OCI-LY3 (cell line): ENCODE measurements around the gene ERMN.
A peak's percentile ranks its signal among the peaks of the same experiment; 100 is the strongest.

Source experiments
- H2AFZ ChIP-seq: fragments of 200-600, 300-600 bp; shearing (Covaris generic); 2 replicates; pipeline ENCODE4 v1.6.0; 2014; ENCODE audit warnings: antibody characterized with exemption, low read depth, low read length
- H3K27ac ChIP-seq: fragments of 200-600, 300-600 bp; sonication (generic); 2 replicates; pipeline ENCODE4 v1.5.1; 2014; ENCODE audit warnings: mild to moderate bottlenecking, low read length, moderate library complexity, mixed read lengths
- H3K27me3 ChIP-seq: fragments of 200-600, 300-600 bp; sonication (generic); 2 replicates; pipeline ENCODE4 v1.6.1; 2014; ENCODE audit warnings: low read depth, low read length, mixed read lengths
- H3K36me3 ChIP-seq: fragments of 200-600, 300-600 bp; sonication (generic); replicated peaks from 2 replicates; pipeline ENCODE3; 2014; ENCODE audit warnings: low read depth, low read length, mixed read lengths
- H3K4me1 ChIP-seq: fragments of 300-600, 200-600 bp; sonication (generic); 2 replicates; pipeline ENCODE4 v1.6.1; 2014; ENCODE audit warnings: low read length, mixed read lengths
- H3K4me2 ChIP-seq: fragments of 200-600, 300-600 bp; sonication (generic); 2 replicates; pipeline ENCODE4 v1.6.1; 2014; ENCODE audit warnings: low read length, mixed read lengths
- H3K4me3 ChIP-seq: fragments of 300-600, 200-600 bp; sonication (generic); 2 replicates; pipeline ENCODE4 v1.5.1; 2014; ENCODE audit warnings: antibody characterized with exemption, mild to moderate bottlenecking, low read length, moderate library complexity
- H3K79me2 ChIP-seq: fragments of 300-600, 200-600 bp; shearing (Covaris generic); 2 replicates; pipeline ENCODE4 v1.6.1; 2014; ENCODE audit warnings: mild to moderate bottlenecking, low read length, mixed read lengths
- H3K9ac ChIP-seq: fragments of 300-600, 200-600 bp; shearing (Covaris generic); 2 replicates; pipeline ENCODE4 v1.6.0; 2014; ENCODE audit warnings: mild to moderate bottlenecking, low read length, moderate library complexity
- H3K9me3 ChIP-seq: fragments of 200-600, 300-600 bp; shearing (Covaris generic); 2 replicates; pipeline ENCODE4 v1.6.1; 2014; ENCODE audit warnings: low read length, mixed read lengths; ENCODE audit not compliant: insufficient read depth
- H4K20me1 ChIP-seq: fragments of 200-600, 300-600 bp; sonication (generic); 2 replicates; pipeline ENCODE4 v1.6.1; 2016; ENCODE audit warnings: low read length, mixed read lengths; ENCODE audit not compliant: insufficient read depth
- CTCF ChIP-seq: fragments of 200-600, 300-600 bp; sonication (generic); IDR thresholded peaks from 2 replicates; pipeline ENCODE4 v1.5.1; 2014; ENCODE audit warnings: antibody characterized with exemption, low read length, low read depth
- EZH2phosphoT487 ChIP-seq: fragments of 200-600 bp; shearing (Covaris generic); IDR thresholded peaks from 2 replicates; pipeline ENCODE4 v1.6.1; 2018; ENCODE audit warnings: antibody characterized with exemption, mixed run types, low read depth

The ERMN gene

GRCh38 chr2:157329524-157329923, 3.9 kb upstream of the ERMN start:
- Histone ChIP-seq H3K27ac (no peak overlapping the region), H3K9ac (no peak overlapping the region), H3K9me3 (no peaks in the 10 kb centered on the region), H3K36me3 (no peaks in the 10 kb centered on the region), H3K79me2 (no peaks in the 10 kb centered on the region), H2AFZ (no peak overlapping the region), H3K4me1 (peaks cover 8% of the 10 kb centered on the region), H3K4me2 (no peak overlapping the region), H3K27me3 (no peaks in the 10 kb centered on the region), H4K20me1 (no peaks in the 10 kb centered on the region), H3K4me3 (no peak overlapping the region)
- TF ChIP-seq EZH2phosphoT487, result no peak
- TF ChIP-seq CTCF, result no peak

GRCh38 chr2:157327621-157328500, 2.2 kb upstream of the ERMN start:
- Histone ChIP-seq H3K9me3 (no peaks in the 10 kb centered on the region), H3K4me2 (peak overlapping the region; percentile 29; the same call in 1 of the 2 replicates), H2AFZ (no peak overlapping the region)

GRCh38 chr2:157327200-157327599, 1.6 kb upstream of the ERMN start:
- H3K36me3 ChIP-seq, result no peaks in the 10 kb centered on the region
- H3K27me3 ChIP-seq, result no peaks in the 10 kb centered on the region
- H3K4me3 ChIP-seq, result no peak overlapping the region
- H2AFZ ChIP-seq, result no peak overlapping the region
- TF ChIP-seq EZH2phosphoT487 (no peak), CTCF (no peak)
- no peak overlapping the region for H3K27ac ChIP-seq
- no peaks in the 10 kb centered on the region for H3K79me2 ChIP-seq
- H3K9ac ChIP-seq, result no peak overlapping the region
- no peaks in the 10 kb centered on the region for H3K9me3 ChIP-seq
- H3K4me1 ChIP-seq, result peaks cover 8% of the 10 kb centered on the region
- H4K20me1 ChIP-seq, result no peaks in the 10 kb centered on the region
- no peak overlapping the region for H3K4me2 ChIP-seq

More at GRCh38 chr2:157327621-157328500, 2.2 kb upstream of the ERMN start:
- Histone ChIP-seq H4K20me1 (no peaks in the 10 kb centered on the region), H3K4me1 (peaks cover 8% of the 10 kb centered on the region), H3K79me2 (no peaks in the 10 kb centered on the region), H3K9ac (no peak overlapping the region), H3K27me3 (no peaks in the 10 kb centered on the region), H3K4me3 (no peak overlapping the region), H3K27ac (no peak overlapping the region), H3K36me3 (no peaks in the 10 kb centered on the region)
- TF ChIP-seq CTCF (peak; percentile 91), EZH2phosphoT487 (no peak)

- no peak overlapping the region for H3K4me3 ChIP-seq
- no peak overlapping the region for H3K9ac ChIP-seq
- TF ChIP-seq CTCF (no peak), EZH2phosphoT487 (no peak)
- no peaks in the 10 kb centered on the region for H3K9me3 ChIP-seq
- H2AFZ ChIP-seq, result no peak overlapping the region
- no peaks in the 10 kb centered on the region for H4K20me1 ChIP-seq
- no peaks in the 10 kb centered on the region for H3K36me3 ChIP-seq
- no peaks in the 10 kb centered on the region for H3K27me3 ChIP-seq
- H3K4me2 ChIP-seq, result no peak overlapping the region
- H3K79me2 ChIP-seq, result no peaks in the 10 kb centered on the region
- no peak overlapping the region for H3K27ac ChIP-seq
- H3K4me1 ChIP-seq, result peaks cover 8% of the 10 kb centered on the region
Observed at GRCh38 chr2:157326698-157327097, 1.1 kb upstream of the ERMN start.
